Duodenal mucosa (tissue), 2 donors: ENCODE data around the gene IFNLR1.
A peak's percentile ranks its signal among the peaks of the same experiment; 100 is the strongest.

Experiments used
- H3K27ac ChIP-seq: one replicate; pipeline ENCODE4 v1.7.0; 2013; ENCODE audit warnings: low read depth, low read length
- H3K27me3 ChIP-seq, 2 donors: one replicate each; pipeline ENCODE4 v1.7.0; 2013; ENCODE audit warnings: low read length in 2 of 2, control low read depth in 1 of 2; ENCODE audit not compliant: insufficient read depth in 2 of 2, control insufficient read depth in 1 of 2
- H3K36me3 ChIP-seq, 2 donors: one replicate each; pipeline ENCODE4 v1.7.0; 2013; ENCODE audit warnings: low read length in 2 of 2, control low read depth in 1 of 2; ENCODE audit not compliant: insufficient read depth in 2 of 2, control insufficient read depth in 1 of 2
- H3K4me1 ChIP-seq, 2 donors: one replicate each; pipeline ENCODE4 v1.7.0; 2013; ENCODE audit warnings: low read length in 2 of 2, control low read depth in 1 of 2; ENCODE audit not compliant: insufficient read depth in 2 of 2, control insufficient read depth in 1 of 2
- H3K4me3 ChIP-seq, 2 donors: one replicate each; pipeline ENCODE4 v1.7.0; 2013; ENCODE audit warnings: low read length in 2 of 2, low read depth in 1 of 2
- H3K9ac ChIP-seq, 2 donors: one replicate each; pipeline ENCODE4 v1.7.0; 2013; ENCODE audit warnings: low read length in 2 of 2, low read depth in 1 of 2
- H3K9me3 ChIP-seq, 2 donors: one replicate each; pipeline ENCODE4 v1.7.0; 2013; ENCODE audit warnings: low read length in 2 of 2, control low read depth in 1 of 2; ENCODE audit not compliant: control insufficient read depth in 1 of 2

IFNLR1 gene

DNA sequence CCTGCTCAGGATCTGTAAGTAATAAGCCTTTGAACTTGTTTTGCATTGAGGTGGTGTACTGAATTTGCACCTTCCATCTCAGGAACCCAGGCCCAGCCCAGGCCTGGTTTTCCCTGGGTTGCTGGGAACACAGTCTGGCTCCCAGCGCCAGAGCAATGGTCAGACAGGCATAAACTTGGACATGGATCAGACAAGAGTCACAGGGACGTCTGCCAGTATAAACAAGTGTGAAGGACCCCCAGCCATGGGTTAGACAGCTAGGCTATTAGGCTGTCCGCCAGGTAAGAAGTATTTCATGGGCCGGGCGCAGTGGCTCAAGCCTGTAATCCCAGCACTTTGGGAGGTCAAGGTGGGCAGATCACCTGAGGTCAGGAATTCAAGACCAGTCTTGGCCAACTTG lies 5.5 kb downstream of the IFNLR1 start:
- Histone ChIP-seq H3K9me3 (no peaks in the 10 kb centered on the region), H3K27ac (no peak overlapping the region), H3K9ac (no peak overlapping the region), H3K36me3 (no peaks in the 10 kb centered on the region), H3K4me3 (no peak overlapping the region), H3K27me3 (no peaks in the 10 kb centered on the region), H3K4me1 (peaks cover 9 to 22% of the 10 kb centered on the region in 2 donors)

DNA sequence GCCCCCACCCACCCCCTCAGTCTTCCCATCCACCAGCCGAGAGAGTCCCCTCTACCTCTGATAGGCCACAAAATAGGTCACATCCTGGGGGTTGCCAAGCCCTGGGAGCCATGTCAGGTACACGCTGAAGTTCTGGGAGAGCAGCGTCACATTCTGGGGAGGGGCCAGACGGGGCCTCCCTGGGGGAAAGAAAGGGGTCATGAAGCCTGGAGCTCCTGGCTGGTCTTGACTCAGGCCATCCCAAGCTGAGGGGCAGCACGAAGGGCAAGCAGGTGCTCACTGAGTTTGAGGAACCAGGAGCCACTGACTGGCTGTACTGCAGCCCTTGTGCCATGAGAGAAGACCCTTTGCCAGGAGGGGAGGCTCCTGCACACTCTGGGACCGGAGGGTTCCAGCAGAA lies 6.4 kb downstream of the IFNLR1 start:
- Histone ChIP-seq H3K4me1 (peaks cover 9 to 19% of the 10 kb centered on the region in 2 donors), H3K27ac (no peak overlapping the region), H3K36me3 (no peaks in the 10 kb centered on the region), H3K9me3 (no peaks in the 10 kb centered on the region), H3K27me3 (no peaks in the 10 kb centered on the region), H3K4me3 (no peak overlapping the region), H3K9ac (no peak overlapping the region)

DNA sequence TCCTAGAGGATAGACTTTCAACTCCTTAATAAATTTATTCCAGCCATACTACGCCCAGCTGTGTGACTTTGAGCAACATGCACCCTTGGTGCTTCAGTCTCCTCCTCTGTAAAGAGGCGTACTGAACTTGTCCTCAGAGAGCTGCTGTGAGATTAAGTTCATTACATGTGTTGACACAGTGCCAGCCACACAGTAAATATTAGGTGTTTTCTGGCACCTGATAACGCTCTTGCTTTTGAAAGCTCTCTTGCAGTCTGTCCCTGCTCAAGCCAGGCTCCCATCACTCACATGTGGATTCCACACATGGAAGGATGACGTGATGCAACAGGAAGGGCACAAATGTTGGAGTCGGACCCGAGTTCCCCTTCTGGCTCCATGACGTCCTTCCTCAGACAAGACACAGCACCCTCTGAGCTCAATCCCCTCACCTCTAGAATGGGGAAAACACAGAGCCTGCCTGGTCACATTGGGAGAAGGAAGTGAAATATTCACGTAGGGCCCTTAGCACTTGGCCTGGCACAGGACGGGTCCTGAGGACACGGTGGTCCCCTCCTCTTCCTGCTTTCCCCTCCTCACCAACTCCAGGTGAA lies 7.7 kb downstream of the IFNLR1 start:
- Histone ChIP-seq H3K4me3 (no peak overlapping the region), H3K27ac (no peak overlapping the region), H3K27me3 (no peaks in the 10 kb centered on the region), H3K9me3 (no peaks in the 10 kb centered on the region), H3K4me1 (peaks cover 12 to 18% of the 10 kb centered on the region in 2 donors), H3K9ac (no peak overlapping the region), H3K36me3 (no peaks in the 10 kb centered on the region)

DNA sequence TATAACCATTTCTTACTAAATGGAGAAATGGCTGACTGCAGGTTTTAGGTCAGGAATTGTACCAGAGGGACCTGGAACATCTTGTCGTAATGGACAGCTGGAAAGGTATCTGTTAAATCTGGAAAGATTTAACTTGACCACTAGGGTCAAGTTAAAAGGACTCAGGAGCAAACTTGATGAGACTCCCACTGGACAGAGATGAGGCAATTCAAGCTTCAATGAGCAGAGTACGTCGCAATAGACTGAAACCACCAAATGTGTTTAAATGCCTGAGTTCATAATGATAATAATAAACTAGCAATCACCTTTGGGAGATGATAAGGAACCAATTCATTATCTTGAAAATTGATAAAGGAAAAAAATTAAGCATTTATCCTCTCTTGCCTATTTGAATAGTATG lies 8.7 kb downstream of the IFNLR1 start:
- Histone ChIP-seq H3K27me3 (no peaks in the 10 kb centered on the region), H3K36me3 (no peaks in the 10 kb centered on the region)

GRCh38 chr1:24177161-24177560 lies 9.9 kb downstream of the IFNLR1 start:
- H3K9ac ChIP-seq, result no peak overlapping the region
- H3K4me1 ChIP-seq, result peaks cover 8 to 9% of the 10 kb centered on the region in 2 donors
- H3K9me3 ChIP-seq, result no peaks in the 10 kb centered on the region
- H3K27ac ChIP-seq, result no peak overlapping the region
- H3K36me3 ChIP-seq, result no peaks in the 10 kb centered on the region
- no peak overlapping the region for H3K4me3 ChIP-seq
- no peaks in the 10 kb centered on the region for H3K27me3 ChIP-seq

More for the DNA sequence above, 8.7 kb downstream of the IFNLR1 start:
- Histone ChIP-seq H3K4me3 (no peak overlapping the region), H3K9me3 (no peaks in the 10 kb centered on the region), H3K27ac (no peak overlapping the region), H3K9ac (no peak overlapping the region), H3K4me1 (peaks cover 8 to 11% of the 10 kb centered on the region in 2 donors)

- Histone ChIP-seq H3K27me3 (no peaks in the 10 kb centered on the region), H3K4me1 (peaks cover 8 to 9% of the 10 kb centered on the region in 2 donors), H3K9me3 (no peaks in the 10 kb centered on the region), H3K27ac (no peak overlapping the region), H3K9ac (no peak overlapping the region), H3K4me3 (peak overlapping the region in 1 of 2 donors; percentile 12), H3K36me3 (no peaks in the 10 kb centered on the region)
These were observed 11.9 kb downstream of the IFNLR1 start for GRCh38 chr1:24175033-24175755.

- Histone ChIP-seq H3K27ac (no peak overlapping the region), H3K36me3 (peaks cover 0 to 11% of the 10 kb centered on the region in 2 donors), H3K4me1 (peaks cover 8 to 9% of the 10 kb centered on the region in 2 donors), H3K4me3 (no peak overlapping the region), H3K27me3 (peaks cover 0 to 3% of the 10 kb centered on the region in 2 donors), H3K9ac (no peak overlapping the region), H3K9me3 (no peaks in the 10 kb centered on the region)
These were observed 13.2 kb downstream of the IFNLR1 start for GRCh38 chr1:24173638-24174575.

GRCh38 chr1:24172598-24172997 lies 14.5 kb downstream of the IFNLR1 start:
- peaks cover 0 to 11% of the 10 kb centered on the region in 2 donors for H3K36me3 ChIP-seq
- H3K4me1 ChIP-seq, result peaks cover 8 to 9% of the 10 kb centered on the region in 2 donors
- H3K27me3 ChIP-seq, result peaks cover 0 to 3% of the 10 kb centered on the region in 2 donors
- no peak overlapping the region for H3K27ac ChIP-seq
- no peak overlapping the region for H3K4me3 ChIP-seq
- no peak overlapping the region for H3K9ac ChIP-seq
- no peaks in the 10 kb centered on the region for H3K9me3 ChIP-seq

- Histone ChIP-seq H3K27me3 (peaks cover 0 to 3% of the 10 kb centered on the region in 2 donors), H3K9me3 (no peaks in the 10 kb centered on the region), H3K9ac (no peak overlapping the region), H3K27ac (no peak overlapping the region), H3K36me3 (peaks cover 0 to 19% of the 10 kb centered on the region in 2 donors), H3K4me3 (no peak overlapping the region), H3K4me1 (peaks cover 0 to 6% of the 10 kb centered on the region in 2 donors)
These were observed 17.8 kb downstream of the IFNLR1 start for GRCh38 chr1:24169286-24169685.

- Histone ChIP-seq H3K27me3 (peaks cover 0 to 3% of the 10 kb centered on the region in 2 donors), H3K9me3 (no peaks in the 10 kb centered on the region), H3K9ac (no peak overlapping the region), H3K36me3 (peaks cover 0 to 19% of the 10 kb centered on the region in 2 donors), H3K4me3 (no peak overlapping the region), H3K4me1 (peaks cover 0 to 8% of the 10 kb centered on the region in 2 donors), H3K27ac (no peak overlapping the region)
These were observed 18.8 kb downstream of the IFNLR1 start for GRCh38 chr1:24168245-24168644.
